ENCODE data around the gene TNFRSF4. TPM values are rescaled to one million over a fixed set of nuclear protein-coding genes. Genes with fewer than 3 reads are reported as not detected.
A peak's percentile ranks its signal among the peaks of the same experiment; 100 is the strongest.

Gene TNFRSF4
- total and polyA plus RNA-seq, 2 of the 13 experiments (the other 11 are each of a cell fraction or from before 2014, with no cell fraction given) = not detected

GRCh38 chr1:1236945-1237873 lies 23.3 kb upstream of the TNFRSF4 start (continued):
- peak; percentile 11; the same call in 1 of the 2 replicates for TF ChIP-seq ZBED4 (CRISPR knock-in tag; IDR thresholded peaks at IDR 0.05; ENCODE audit: borderline replicate concordance)
- TF ChIP-seq ZNF572 (CRISPR knock-in tag; IDR thresholded peaks at IDR 0.05) = no peak
- TF ChIP-seq CEBPB (IDR thresholded peaks at IDR 0.05; ENCODE audit: borderline replicate concordance, low read depth, low read length) = no peak
- TF ChIP-seq ZNF740 (CRISPR knock-in tag; IDR thresholded peaks at IDR 0.05) = no peak
- TF ChIP-seq FOXO1 (CRISPR knock-in tag; IDR thresholded peaks at IDR 0.05) = no peak
- no peak for TF ChIP-seq SMARCC2 (IDR thresholded peaks at IDR 0.05)
- TF ChIP-seq NR2F1 (CRISPR knock-in tag; IDR thresholded peaks at IDR 0.05) = no peak
- no peak for TF ChIP-seq ZNF251 (CRISPR knock-in tag; IDR thresholded peaks at IDR 0.05)
- no peak for TF ChIP-seq ZNF503 (CRISPR knock-in tag; IDR thresholded peaks at IDR 0.05)
- TF ChIP-seq AGO2 (optimal IDR thresholded peaks at IDR 0.05; ENCODE audit: low read depth, low read length) = peak; percentile 41
- TF ChIP-seq ZNF660 (CRISPR knock-in tag; IDR thresholded peaks at IDR 0.05; ENCODE audit: borderline replicate concordance, low read depth) = no peak
- TF ChIP-seq IKZF5 (CRISPR knock-in tag; IDR thresholded peaks at IDR 0.05) = no peak
- no peak for TF ChIP-seq REST (IDR thresholded peaks at IDR 0.05; ENCODE audit: borderline replicate concordance in 1 of 2, low read depth in 1 of 2, low read length in 2 of 2)
- peak; percentile 74; the same call in 1 of the 2 replicates for TF ChIP-seq CAMTA2 (CRISPR knock-in tag; IDR thresholded peaks at IDR 0.05; ENCODE audit: borderline replicate concordance)
- 0 out of 2 replicates have a peak, but pooled peaks have one; percentile 11 for TF ChIP-seq TMF1 (CRISPR knock-in tag; IDR thresholded peaks at IDR 0.05; ENCODE audit: low read depth)
